Measurements from ENCODE around the gene NIM1K.
"Not testable (repeated sequence)": the region's sequence is repeated elsewhere in the genome, so short reads cannot be mapped to it uniquely, and the experiment has no call there.

Gene NIM1K

GRCh38 chr5:43313854-43314457 is 121.9 kb downstream of the NIM1K start:
- DNase-seq (ENCODE audit: low read depth, low spot score) = no peak

DNA sequence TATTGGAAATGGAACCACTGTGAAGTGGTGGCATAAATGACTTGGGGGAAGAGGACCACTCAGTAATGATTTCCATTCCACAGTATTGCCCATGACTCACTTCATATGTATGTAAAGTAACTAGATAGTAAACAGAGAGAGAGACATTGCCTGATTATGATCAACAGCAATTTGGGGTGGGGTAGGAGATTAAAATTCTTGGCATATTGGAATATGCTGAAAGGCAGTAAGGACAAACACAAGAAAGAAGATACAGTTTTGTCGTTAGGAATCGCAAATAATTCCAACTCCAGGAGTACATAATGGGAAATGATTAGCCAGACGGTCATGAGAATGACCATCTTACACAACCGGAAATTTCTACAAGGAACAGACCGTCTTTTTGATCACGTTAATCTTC is 122.7 kb downstream of the NIM1K start:
- DNase-seq (ENCODE audit: low read depth, low spot score) = no peak

DNA sequence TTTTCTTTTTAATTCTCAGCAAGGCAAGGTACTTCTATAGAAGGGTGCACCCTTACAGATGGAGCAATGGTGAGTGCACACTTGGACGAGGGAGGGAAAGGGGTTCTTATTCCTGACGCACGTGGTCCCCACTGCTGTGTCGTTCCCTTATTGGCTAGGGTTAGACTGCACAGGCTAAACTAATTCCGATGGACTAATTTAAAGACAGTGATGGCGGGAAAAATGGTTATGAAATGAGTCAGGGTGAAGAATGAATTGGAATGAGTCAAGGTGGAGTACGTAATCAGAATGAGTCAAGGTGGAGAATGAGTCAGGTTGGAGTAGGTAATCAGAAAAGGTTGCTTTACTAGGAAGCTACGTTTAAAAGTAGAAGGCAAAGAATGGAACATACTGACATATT is 123.2 kb downstream of the NIM1K start:
- no peak for DNase-seq (ENCODE audit: low read depth, low spot score)

DNA sequence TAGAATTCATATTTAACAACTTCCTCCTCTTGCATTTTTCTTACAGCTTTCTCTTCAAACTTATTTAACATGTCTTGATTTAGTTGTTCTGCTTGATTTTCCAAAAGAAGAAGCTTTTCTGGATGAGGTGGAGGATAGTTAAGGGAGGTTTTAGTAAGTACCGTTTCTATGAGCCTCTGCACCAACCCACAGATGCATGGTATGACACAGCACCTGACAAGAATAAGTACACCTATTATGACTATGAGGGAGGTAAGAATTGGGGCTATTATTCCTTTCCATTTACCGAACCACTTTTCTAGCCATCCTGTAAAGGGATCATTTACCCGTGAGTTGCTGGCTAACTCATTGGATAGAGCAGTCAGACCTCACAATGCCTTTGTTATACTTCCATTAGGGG is 123.7 kb downstream of the NIM1K start:
- no peak for DNase-seq (ENCODE audit: low read depth, low spot score)

- DNase-seq (ENCODE audit: low read depth, low spot score) = no peak
Observed at GRCh38 chr5:43316421-43316820, 124.4 kb downstream of the NIM1K start.

- no peak for DNase-seq (ENCODE audit: low read depth, low spot score)
Observed at GRCh38 chr5:43320846-43321245, 128.8 kb downstream of the NIM1K start.

- DNase-seq (ENCODE audit: low read depth, low spot score) = not testable (repeated sequence)
Observed at GRCh38 chr5:43323488-43323887, 131.5 kb downstream of the NIM1K start.

DNA sequence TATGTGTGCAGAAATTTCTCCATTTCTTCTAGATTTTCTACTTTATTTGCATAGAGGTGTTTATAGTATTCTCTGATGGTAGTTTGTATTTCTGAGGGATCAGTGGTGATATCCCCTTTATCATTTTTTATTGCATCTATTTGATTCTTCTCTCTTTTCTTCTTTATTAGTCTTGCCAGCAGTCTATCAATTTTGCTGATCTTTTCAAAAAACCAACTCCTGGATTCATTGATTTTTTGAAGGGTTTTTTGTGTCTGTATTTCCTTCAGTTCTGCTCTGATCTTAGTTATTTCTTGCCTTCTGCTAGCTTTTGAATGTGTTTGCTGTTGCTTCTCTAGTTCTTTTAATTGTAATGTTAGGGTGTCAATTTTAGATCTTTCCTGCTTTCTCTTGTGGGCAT is 133.6 kb downstream of the NIM1K start:
- DNase-seq (ENCODE audit: low read depth, low spot score) = not testable (repeated sequence)
